OCI-LY3 (cell line): ENCODE results near the gene REXO1.
"Not testable (repeated sequence)": the region's sequence is repeated elsewhere in the genome, so short reads cannot be mapped to it uniquely, and the experiment has no call there.

Source experiments
- CTCF ChIP-seq: fragments of 200-600, 300-600 bp; sonication (generic); IDR thresholded peaks from 2 replicates; pipeline ENCODE4 v1.5.1; 2014; ENCODE audit warnings: antibody characterized with exemption, low read length, low read depth
- EZH2phosphoT487 ChIP-seq: fragments of 200-600 bp; shearing (Covaris generic); IDR thresholded peaks from 2 replicates; pipeline ENCODE4 v1.6.1; 2018; ENCODE audit warnings: antibody characterized with exemption, mixed run types, low read depth

GRCh38 chr19:1879982-1880381, 31.7 kb upstream of the REXO1 start:
- not testable (repeated sequence) for TF ChIP-seq CTCF, EZH2phosphoT487
